ENCODE measurements around the gene VAMP2.

VAMP2 gene

DNA sequence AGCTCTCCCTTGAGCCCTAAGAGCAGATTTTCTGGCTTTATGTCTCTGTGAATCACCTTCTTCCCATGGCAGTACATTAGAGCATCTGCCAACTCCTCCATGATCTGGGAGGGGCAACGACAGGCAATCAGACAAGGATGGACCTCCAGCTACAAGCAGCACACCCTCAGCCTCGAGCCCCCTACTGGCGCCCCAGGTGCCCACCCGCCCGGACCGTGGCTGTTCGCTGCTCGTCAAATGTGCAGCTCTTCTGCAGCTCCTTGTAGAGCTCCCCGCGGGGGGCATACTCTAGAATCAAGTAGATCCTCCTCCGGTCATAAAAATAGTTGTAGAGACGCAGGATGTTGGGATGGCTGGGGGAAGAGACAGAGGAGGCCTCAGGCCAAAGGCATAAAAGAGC, 43.8 kb upstream of the VAMP2 start:
- TF ChIP-seq CTCF (IDR thresholded peaks at IDR 0.05; ENCODE audit: low read depth, low read length, poor library complexity, severe bottlenecking), result no peak
- TF ChIP-seq EZH2phosphoT487 (IDR thresholded peaks at IDR 0.05; ENCODE audit: borderline replicate concordance, low read length), result no peak
- Histone ChIP-seq H3K27me3 (ENCODE audit: control insufficient read depth, low read length) (no peaks in the 10 kb centered on the region), H3F3A (ENCODE audit: control insufficient read depth, insufficient read depth) (peaks cover 28% of the 10 kb centered on the region), H3K27ac (ENCODE audit: low read depth, low read length) (no peak overlapping the region), H3K4me3 (ENCODE audit: low read length) (no peak overlapping the region), H3K4me1 (ENCODE audit: control insufficient read depth, low read length) (peaks cover 22% of the 10 kb centered on the region), H3K36me3 (ENCODE audit: control insufficient read depth, low read length) (peaks cover 71% of the 10 kb centered on the region), H3K4me2 (ENCODE audit: low read length) (no peak overlapping the region), H4K20me1 (ENCODE audit: control insufficient read depth, insufficient read depth, low read depth, low read length) (peaks cover 11% of the 10 kb centered on the region), H3K9me2 (replicated peaks; ENCODE audit: control insufficient read depth, low read length) (no peaks in the 10 kb centered on the region), H3K9me3 (ENCODE audit: control insufficient read depth, insufficient read depth, low read length) (no peaks in the 10 kb centered on the region), H3K79me2 (ENCODE audit: control insufficient read depth, low read length) (peaks cover 46% of the 10 kb centered on the region)

DNA sequence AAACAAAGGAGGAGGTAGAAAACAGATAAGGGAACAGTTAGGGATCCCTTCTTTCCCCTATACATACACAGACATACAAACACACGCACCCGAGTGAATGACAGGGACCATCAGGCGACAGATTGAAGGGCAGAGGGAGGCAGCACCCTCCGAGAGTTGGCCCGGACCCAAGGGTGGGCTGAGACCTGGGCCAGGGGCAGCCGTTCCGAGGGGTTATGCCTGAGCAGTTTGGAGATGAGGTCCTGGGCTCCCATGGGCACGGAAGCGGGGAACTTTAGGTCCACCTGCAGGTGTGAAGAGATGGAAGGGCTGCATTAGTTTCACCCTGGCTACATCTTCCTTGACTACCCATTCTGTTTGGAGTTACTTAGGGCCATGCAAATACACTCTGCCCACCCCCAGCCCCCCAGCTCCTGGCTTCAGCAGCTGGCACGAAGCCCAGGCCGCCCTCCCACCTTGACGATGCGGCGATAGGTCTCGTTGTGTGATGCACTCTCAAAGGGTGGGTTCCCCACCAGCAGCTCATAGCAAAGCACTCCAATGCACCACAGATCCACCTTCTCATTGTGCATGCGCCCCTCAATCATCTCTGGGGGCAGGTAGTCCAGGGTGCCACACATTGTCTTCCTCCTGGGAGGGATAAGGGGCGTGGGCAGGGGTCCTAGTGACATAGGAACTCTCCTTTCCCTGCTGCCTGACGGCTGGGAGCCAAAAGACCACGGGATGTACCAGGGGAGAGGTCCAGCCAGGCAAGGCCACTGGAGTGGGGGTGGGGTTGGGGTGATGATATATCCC, 42.2 kb upstream of the VAMP2 start:
- no peaks in the 10 kb centered on the region for H3K9me3 ChIP-seq (ENCODE audit: control insufficient read depth, insufficient read depth, low read length)
- TF ChIP-seq CTCF (IDR thresholded peaks at IDR 0.05; ENCODE audit: low read depth, low read length, poor library complexity, severe bottlenecking) (no peak), EZH2phosphoT487 (IDR thresholded peaks at IDR 0.05; ENCODE audit: borderline replicate concordance, low read length) (no peak)
- H3K9me2 ChIP-seq (replicated peaks; ENCODE audit: control insufficient read depth, low read length), result no peaks in the 10 kb centered on the region
- no peak overlapping the region for H3K4me2 ChIP-seq (ENCODE audit: low read length)
- H3K4me1 ChIP-seq (ENCODE audit: control insufficient read depth, low read length), result peaks cover 21% of the 10 kb centered on the region
- peaks cover 11% of the 10 kb centered on the region for H4K20me1 ChIP-seq (ENCODE audit: control insufficient read depth, insufficient read depth, low read depth, low read length)
- H3K27me3 ChIP-seq (ENCODE audit: control insufficient read depth, low read length), result no peaks in the 10 kb centered on the region
- H3K36me3 ChIP-seq (ENCODE audit: control insufficient read depth, low read length), result peaks cover 71% of the 10 kb centered on the region
- no peak overlapping the region for H3K4me3 ChIP-seq (ENCODE audit: low read length)
- H3K79me2 ChIP-seq (ENCODE audit: control insufficient read depth, low read length), result peaks cover 35% of the 10 kb centered on the region
- no peak overlapping the region for H3K27ac ChIP-seq (ENCODE audit: low read depth, low read length)
- H3F3A ChIP-seq (ENCODE audit: control insufficient read depth, insufficient read depth), result peaks cover 29% of the 10 kb centered on the region

DNA sequence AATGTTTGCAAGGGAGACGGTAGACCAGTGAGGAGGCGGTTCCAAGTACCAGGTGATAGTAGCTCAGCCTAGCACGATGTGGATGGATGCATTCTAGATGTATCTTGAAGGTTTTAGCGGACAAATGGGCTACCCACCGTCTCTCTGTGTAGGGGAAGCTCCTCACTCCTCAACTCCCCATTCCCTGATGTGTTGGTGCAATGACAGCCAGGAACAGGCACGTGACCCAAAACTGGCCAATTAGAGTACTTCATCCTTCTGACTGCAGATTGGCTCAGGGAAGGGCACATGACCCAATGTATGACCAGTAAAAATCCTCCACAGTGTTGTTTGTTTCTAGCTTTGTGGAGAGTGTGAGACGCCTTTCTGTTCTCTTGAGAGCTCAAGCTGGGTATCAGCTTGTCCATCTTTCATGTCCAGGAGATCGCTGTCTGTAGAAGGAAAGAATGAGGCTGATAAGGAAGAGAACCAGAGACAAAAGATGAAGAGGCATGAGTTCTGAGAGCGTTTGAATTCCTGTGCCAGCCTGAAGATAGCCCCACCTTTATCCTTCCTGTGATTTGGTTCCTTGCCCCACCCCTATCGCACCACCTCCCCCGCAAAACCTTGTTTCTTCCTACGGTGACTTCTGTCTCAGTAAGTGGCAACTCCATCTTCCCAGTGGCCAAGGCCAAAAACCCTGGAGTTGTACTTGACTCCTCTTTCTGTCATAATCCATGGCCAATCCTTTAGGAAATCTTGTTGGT, 29.5 kb upstream of the VAMP2 start:
- Histone ChIP-seq H3K4me3 (ENCODE audit: low read length) (peak overlapping the region; percentile 69), H3K9me3 (ENCODE audit: control insufficient read depth, insufficient read depth, low read length) (no peaks in the 10 kb centered on the region), H3K27ac (ENCODE audit: low read depth, low read length) (peak overlapping the region; percentile 35; the same call in 1 of the 2 replicates), H3K4me2 (ENCODE audit: low read length) (peak overlapping the region; percentile 79), H3K4me1 (ENCODE audit: control insufficient read depth, low read length) (peaks cover 50% of the 10 kb centered on the region), H3K36me3 (ENCODE audit: control insufficient read depth, low read length) (no peaks in the 10 kb centered on the region), H3F3A (ENCODE audit: control insufficient read depth, insufficient read depth) (peaks cover 17% of the 10 kb centered on the region), H4K20me1 (ENCODE audit: control insufficient read depth, insufficient read depth, low read depth, low read length) (0 out of 2 replicates have a peak, but pooled peaks cover 6% of the 10 kb centered on the region), H3K27me3 (ENCODE audit: control insufficient read depth, low read length) (no peaks in the 10 kb centered on the region), H3K79me2 (ENCODE audit: control insufficient read depth, low read length) (peaks cover 21% of the 10 kb centered on the region), H3K9me2 (replicated peaks; ENCODE audit: control insufficient read depth, low read length) (no peaks in the 10 kb centered on the region)
- TF ChIP-seq EZH2phosphoT487 (IDR thresholded peaks at IDR 0.05; ENCODE audit: borderline replicate concordance, low read length), result no peak
- no peak for TF ChIP-seq CTCF (IDR thresholded peaks at IDR 0.05; ENCODE audit: low read depth, low read length, poor library complexity, severe bottlenecking)
